ENCODE results near the gene CCNT1. TPM values are rescaled to one million over a fixed set of nuclear protein-coding genes. Genes with fewer than 3 reads are reported as not detected.

CCNT1 gene
- total and polyA plus RNA-seq, 10 of the 15 experiments (the other 5 are each of a cell fraction or from before 2014, with no cell fraction given) = 6.3 to 37.3 (median 20.0) TPM

DNA sequence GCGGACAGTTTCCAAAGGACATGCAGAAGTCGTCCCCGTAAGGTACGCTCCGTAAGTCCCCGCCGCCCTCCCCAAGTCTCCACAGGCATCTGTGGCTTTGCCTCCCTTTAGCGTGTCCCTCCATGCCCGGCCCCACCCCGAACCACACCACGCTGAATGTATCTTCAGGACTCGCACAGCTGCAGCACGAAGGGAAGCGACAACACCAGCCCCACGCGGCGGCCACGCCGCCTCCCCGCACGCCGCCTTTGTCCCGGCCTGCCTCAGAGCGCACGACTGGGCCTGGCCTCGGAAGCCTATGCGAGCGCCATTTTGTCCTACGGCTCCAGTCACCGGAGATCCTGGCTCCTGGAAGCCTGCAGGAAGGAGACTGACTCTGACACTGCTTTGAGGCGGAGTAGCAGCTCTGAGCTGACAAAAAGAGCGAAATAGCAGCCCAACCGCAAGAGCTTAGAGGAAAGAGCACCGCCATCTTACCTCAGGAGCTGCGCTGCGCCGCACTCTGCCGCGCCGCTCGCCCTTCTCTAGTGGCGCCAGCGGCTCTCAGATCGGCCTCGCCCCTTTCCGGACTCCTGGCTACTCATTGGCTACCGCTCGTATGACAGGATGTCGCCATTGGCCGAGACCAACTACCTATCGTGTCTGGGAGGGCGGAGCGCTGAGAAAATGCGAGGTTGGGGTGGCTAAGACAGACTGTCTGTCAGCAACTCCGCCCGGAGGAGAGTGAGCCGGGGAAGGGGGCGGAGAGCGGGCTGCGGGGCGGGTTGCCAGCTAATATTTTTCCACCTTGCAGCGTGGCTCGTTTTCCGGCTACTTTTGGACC is 34.6 kb downstream of the CCNT1 start, which contains the start of gene KANSL2 (continued):
- TF ChIP-seq, protein P1, sequence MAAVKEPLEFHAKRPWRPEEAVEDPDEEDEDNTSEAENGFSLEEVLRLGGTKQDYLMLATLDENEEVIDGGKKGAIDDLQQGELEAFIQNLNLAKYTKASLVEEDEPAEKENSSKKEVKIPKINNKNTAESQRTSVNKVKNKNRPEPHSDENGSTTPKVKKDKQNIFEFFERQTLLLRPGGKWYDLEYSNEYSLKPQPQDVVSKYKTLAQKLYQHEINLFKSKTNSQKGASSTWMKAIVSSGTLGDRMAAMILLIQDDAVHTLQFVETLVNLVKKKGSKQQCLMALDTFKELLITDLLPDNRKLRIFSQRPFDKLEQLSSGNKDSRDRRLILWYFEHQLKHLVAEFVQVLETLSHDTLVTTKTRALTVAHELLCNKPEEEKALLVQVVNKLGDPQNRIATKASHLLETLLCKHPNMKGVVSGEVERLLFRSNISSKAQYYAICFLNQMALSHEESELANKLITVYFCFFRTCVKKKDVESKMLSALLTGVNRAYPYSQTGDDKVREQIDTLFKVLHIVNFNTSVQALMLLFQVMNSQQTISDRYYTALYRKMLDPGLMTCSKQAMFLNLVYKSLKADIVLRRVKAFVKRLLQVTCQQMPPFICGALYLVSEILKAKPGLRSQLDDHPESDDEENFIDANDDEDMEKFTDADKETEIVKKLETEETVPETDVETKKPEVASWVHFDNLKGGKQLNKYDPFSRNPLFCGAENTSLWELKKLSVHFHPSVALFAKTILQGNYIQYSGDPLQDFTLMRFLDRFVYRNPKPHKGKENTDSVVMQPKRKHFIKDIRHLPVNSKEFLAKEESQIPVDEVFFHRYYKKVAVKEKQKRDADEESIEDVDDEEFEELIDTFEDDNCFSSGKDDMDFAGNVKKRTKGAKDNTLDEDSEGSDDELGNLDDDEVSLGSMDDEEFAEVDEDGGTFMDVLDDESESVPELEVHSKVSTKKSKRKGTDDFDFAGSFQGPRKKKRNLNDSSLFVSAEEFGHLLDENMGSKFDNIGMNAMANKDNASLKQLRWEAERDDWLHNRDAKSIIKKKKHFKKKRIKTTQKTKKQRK (IDR thresholded peaks at IDR 0.05; ENCODE audit: low read depth, low read length) = peak; percentile 72
- no peak for TF ChIP-seq MTA3 (IDR thresholded peaks at IDR 0.05; ENCODE audit: borderline replicate concordance, low read length)
- TF ChIP-seq, protein P2, sequence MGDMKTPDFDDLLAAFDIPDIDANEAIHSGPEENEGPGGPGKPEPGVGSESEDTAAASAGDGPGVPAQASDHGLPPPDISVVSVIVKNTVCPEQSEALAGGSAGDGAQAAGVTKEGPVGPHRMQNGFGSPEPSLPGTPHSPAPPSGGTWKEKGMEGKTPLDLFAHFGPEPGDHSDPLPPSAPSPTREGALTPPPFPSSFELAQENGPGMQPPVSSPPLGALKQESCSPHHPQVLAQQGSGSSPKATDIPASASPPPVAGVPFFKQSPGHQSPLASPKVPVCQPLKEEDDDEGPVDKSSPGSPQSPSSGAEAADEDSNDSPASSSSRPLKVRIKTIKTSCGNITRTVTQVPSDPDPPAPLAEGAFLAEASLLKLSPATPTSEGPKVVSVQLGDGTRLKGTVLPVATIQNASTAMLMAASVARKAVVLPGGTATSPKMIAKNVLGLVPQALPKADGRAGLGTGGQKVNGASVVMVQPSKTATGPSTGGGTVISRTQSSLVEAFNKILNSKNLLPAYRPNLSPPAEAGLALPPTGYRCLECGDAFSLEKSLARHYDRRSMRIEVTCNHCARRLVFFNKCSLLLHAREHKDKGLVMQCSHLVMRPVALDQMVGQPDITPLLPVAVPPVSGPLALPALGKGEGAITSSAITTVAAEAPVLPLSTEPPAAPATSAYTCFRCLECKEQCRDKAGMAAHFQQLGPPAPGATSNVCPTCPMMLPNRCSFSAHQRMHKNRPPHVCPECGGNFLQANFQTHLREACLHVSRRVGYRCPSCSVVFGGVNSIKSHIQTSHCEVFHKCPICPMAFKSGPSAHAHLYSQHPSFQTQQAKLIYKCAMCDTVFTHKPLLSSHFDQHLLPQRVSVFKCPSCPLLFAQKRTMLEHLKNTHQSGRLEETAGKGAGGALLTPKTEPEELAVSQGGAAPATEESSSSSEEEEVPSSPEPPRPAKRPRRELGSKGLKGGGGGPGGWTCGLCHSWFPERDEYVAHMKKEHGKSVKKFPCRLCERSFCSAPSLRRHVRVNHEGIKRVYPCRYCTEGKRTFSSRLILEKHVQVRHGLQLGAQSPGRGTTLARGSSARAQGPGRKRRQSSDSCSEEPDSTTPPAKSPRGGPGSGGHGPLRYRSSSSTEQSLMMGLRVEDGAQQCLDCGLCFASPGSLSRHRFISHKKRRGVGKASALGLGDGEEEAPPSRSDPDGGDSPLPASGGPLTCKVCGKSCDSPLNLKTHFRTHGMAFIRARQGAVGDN (IDR thresholded peaks at IDR 0.05) = peak; percentile 66
- TF ChIP-seq PAX8 (IDR thresholded peaks at IDR 0.05) = no peak; the same call in 1 of the 2 replicates
- TF ChIP-seq EED (IDR thresholded peaks at IDR 0.05; ENCODE audit: low read depth) = 0 out of 2 replicates have a peak, but pooled peaks have one; percentile 12
- 0 out of 2 replicates have a peak, but pooled peaks have one; percentile 22 for TF ChIP-seq MEF2A (IDR thresholded peaks at IDR 0.05; ENCODE audit: insufficient read depth, low read depth, low read length)
- TF ChIP-seq TCF3 (IDR thresholded peaks at IDR 0.05; ENCODE audit: borderline replicate concordance, insufficient read depth, low read depth, low read length) = no peak
- TF ChIP-seq NFYA (IDR thresholded peaks at IDR 0.05; ENCODE audit: borderline replicate concordance, low read depth, low read length) = peak; percentile 83
- peak; percentile 14 to 24; a peak in 1 of 4 replicates for TF ChIP-seq IKZF2 (IDR thresholded peaks at IDR 0.05)
- TF ChIP-seq EZH2 (IDR thresholded peaks at IDR 0.05; ENCODE audit: borderline replicate concordance, control insufficient read depth, low read depth, low read length) = no peak
- TF ChIP-seq NFIC (IDR thresholded peaks at IDR 0.05; ENCODE audit: low read depth, low read length) = no peak
- no peak for TF ChIP-seq EP300 (IDR thresholded peaks at IDR 0.05; ENCODE audit: borderline replicate concordance in 1 of 2, control insufficient read depth in 1 of 2, low read depth in 2 of 2, low read length in 2 of 2)
- TF ChIP-seq, protein P3, sequence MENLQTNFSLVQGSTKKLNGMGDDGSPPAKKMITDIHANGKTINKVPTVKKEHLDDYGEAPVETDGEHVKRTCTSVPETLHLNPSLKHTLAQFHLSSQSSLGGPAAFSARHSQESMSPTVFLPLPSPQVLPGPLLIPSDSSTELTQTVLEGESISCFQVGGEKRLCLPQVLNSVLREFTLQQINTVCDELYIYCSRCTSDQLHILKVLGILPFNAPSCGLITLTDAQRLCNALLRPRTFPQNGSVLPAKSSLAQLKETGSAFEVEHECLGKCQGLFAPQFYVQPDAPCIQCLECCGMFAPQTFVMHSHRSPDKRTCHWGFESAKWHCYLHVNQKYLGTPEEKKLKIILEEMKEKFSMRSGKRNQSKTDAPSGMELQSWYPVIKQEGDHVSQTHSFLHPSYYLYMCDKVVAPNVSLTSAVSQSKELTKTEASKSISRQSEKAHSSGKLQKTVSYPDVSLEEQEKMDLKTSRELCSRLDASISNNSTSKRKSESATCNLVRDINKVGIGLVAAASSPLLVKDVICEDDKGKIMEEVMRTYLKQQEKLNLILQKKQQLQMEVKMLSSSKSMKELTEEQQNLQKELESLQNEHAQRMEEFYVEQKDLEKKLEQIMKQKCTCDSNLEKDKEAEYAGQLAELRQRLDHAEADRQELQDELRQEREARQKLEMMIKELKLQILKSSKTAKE (IDR thresholded peaks at IDR 0.05; ENCODE audit: low read depth, poor library complexity, severe bottlenecking) = no peak
- TF ChIP-seq, protein P4, sequence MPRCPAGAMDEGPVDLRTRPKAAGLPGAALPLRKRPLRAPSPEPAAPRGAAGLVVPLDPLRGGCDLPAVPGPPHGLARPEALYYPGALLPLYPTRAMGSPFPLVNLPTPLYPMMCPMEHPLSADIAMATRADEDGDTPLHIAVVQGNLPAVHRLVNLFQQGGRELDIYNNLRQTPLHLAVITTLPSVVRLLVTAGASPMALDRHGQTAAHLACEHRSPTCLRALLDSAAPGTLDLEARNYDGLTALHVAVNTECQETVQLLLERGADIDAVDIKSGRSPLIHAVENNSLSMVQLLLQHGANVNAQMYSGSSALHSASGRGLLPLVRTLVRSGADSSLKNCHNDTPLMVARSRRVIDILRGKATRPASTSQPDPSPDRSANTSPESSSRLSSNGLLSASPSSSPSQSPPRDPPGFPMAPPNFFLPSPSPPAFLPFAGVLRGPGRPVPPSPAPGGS (IDR thresholded peaks at IDR 0.05; ENCODE audit: borderline replicate concordance, insufficient read depth, low read depth, low read length, poor library complexity, severe bottlenecking) = peak; percentile 30
- no peak for TF ChIP-seq CBX5 (IDR thresholded peaks at IDR 0.05; ENCODE audit: low read depth)
- peak; percentile 89 for TF ChIP-seq MYC (IDR thresholded peaks at IDR 0.05; ENCODE audit: insufficient read depth, insufficient read length, insufficient replicate concordance, low read length, severe bottlenecking)
